GM19043 (cell line): ENCODE data around the gene NEK8.

Experiments used
- ATAC-seq: cut with Tn5 transposase; IDR thresholded peaks from one replicate; pipeline ENCODE4 v1.9.1; 2021; ENCODE audit warnings: low read depth; ENCODE audit not compliant: unreplicated experiment

The NEK8 gene

GRCh38 chr17:28728364-28729200 lies at the start of gene NEK8:
Gene NEK8 (plus strand): TSS chr17:28728788. CDS start chr17:28728814, 26 bp downstream.
- no peak for ATAC-seq

- ATAC-seq = no peak
These were observed 45.9 kb upstream of the NEK8 start for GRCh38 chr17:28682655-28683054.

DNA sequence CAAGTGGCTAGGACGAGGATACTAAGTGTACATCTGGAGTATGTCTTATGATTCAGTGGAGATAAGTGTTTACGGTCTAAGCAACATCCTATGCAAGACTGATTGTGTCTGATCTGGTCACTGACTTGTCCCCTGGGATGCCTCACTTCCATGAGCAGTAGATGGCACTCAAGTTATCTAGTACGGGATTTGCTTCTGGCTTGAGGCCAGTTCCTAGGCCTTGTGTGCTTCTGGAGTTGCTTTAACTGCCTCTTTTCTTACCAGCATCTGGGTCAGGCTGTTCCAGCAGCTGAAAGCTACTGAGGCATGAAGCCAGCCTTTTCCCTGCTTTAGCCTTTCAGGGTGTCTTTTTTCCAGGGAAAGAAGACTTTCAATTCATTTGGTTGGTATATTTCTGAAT lies 43.6 kb upstream of the NEK8 start:
- ATAC-seq = no peak

GRCh38 chr17:28685366-28685765 lies 43.2 kb upstream of the NEK8 start:
- no peak for ATAC-seq

DNA sequence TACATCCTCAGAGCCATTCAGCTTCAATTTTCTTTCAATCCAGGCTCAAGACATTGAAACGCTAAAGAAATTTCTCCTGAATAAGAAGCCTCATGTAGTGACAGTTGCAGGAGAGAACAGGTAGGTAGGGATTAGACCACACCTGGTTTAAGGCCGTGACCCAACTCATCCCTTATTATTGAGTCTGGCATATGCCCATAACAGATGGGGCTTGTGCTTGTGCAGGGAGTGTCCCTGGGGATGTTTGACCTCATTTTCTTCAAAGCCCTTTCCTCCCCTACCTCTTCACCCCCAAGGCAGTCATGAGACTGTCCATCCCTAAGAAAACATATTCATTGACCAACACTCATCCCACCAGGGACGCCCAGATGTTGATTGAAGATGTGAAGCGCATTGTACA lies 42.3 kb upstream of the NEK8 start:
- no peak for ATAC-seq

- ATAC-seq = no peak
These were observed 40.1 kb upstream of the NEK8 start for GRCh38 chr17:28688481-28688880.

GRCh38 chr17:28689011-28689410 lies 39.6 kb upstream of the NEK8 start:
- no peak for ATAC-seq

GRCh38 chr17:28693869-28694268 lies 34.7 kb upstream of the NEK8 start:
- no peak for ATAC-seq

DNA sequence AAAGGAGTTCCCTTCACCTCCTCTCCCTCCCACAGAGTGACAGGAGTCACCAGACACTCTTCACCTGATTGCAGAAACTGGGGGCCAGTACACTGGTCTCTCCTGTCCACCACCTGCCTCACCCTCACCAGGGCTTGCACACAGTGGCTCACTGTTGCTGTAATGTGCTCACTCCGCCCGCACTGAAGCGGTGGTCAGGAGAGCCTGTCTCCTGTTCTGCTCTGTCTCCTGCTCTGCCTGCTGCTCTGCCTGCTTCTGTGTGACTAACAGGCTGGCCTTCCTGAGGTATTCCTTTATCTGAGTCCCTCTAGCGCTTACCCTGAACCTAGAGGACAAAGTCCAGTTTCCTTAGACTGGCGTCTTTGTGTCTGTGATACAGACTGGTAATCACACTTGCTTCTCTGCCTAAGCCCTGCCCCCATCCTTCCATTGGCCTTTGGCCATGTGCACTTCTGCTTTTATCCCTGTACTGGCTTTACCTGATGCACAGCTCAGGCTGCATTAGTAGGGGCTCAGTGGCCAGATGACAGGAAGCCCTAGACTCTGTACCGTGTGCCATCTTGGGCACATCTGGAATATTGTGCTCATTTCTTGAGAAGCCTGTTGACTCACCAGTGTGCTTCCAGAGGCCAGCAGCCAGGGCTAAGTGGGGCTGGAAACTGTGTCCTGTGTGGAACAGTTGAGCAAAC lies 30.2 kb upstream of the NEK8 start:
- ATAC-seq = no peak

GRCh38 chr17:28700278-28700677 lies 28.3 kb upstream of the NEK8 start:
- no peak for ATAC-seq

- ATAC-seq = no peak
These were observed 27.6 kb upstream of the NEK8 start for GRCh38 chr17:28700830-28701492.

DNA sequence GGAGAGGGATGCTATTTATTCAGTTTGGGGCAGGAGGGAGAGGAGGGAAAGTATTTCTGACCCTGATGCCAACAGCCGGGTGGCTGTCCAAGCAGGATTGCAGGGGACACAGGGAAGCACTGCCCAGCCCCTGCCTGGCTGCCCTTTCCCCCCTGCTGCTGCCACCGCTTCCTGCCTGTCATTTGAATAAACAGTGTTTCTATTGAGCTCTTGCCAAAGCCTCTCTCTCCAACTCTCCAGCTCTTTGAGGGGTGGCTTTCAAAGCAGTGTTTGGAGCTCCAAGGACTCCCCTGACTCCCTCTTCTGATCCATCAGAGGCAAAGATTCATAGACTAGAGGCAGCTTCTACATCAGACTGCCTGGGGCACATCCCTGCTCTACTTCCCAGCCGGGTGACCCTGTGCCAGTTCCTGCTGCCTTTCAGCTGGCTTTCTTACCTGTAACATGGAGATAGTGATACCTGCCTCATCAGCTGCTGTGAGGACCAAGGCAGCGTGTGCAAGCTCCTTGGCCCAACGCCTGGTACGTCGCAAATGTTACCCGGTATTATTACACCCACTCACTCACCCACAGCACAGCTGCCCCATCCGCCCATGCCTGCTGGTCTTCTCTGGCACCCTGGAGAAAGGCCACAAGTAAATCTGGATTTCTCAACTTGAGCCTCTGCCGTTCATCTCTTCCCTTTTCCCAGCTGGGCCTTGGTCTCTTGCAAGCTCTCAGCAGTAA lies 26.4 kb upstream of the NEK8 start:
- ATAC-seq = no peak

- no peak for ATAC-seq
These were observed 25.8 kb upstream of the NEK8 start for GRCh38 chr17:28702752-28703150.

GRCh38 chr17:28703552-28704218 lies 24.9 kb upstream of the NEK8 start:
- no peak for ATAC-seq

- ATAC-seq = no peak
These were observed 24.2 kb upstream of the NEK8 start for GRCh38 chr17:28704219-28704858.

DNA sequence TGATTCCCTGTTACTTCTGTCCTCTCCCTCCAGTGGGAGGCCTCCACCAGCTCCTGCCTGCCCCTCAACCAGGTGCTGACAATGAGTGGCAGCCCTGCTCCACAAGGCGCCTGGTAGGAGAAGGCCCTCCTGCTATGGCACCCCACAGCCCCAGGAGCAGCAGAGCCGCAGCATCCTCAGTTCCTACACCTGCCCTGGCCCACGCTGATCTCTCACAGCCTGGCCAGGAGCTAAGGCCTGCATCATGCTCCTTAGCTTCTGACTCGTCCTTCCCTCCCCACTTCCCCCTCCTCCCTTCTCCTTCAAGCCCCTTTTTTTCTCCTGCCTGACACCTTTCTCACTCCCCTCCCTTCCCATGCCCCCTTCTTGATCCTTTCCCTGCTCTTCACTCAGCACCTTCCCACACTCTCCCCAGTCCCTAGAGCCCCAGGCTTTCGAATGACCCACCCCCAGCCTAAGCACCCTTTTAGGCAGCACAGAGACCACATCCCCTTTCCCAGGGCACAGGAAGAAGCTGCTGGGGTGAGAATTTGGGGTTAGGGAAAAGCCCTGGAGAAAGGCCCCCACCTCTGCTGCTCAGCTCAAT lies 23.4 kb upstream of the NEK8 start:
- ATAC-seq = no peak

DNA sequence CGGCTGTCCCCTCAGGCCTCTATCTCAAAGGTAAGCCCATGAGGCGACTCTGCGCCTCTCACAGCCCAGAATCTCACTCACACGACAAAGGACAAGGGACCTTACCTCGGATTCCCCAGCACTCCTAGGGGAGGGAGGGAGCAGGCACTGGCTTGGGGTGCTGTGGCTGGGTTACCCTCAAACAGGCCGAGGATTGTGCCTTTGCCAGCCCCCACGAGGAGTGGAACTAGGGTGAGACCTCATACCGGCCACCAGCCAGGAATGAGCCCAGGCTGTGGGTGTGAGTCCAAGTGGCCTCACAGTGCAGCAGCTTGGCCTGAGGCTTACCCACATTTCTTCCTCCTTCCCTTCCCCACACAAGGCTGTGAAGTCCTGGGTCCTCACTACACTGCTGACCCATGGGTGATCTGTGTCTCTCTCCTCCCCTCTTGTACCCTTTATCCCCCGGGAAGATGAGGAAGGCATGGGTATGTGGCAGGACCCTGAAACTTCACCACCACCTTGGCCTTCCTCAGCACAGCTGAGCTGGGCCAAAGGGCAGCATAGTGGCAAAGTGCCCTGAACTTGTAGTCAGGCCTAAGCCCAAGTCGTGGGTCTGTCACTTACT lies 22.8 kb upstream of the NEK8 start:
- ATAC-seq = no peak

DNA sequence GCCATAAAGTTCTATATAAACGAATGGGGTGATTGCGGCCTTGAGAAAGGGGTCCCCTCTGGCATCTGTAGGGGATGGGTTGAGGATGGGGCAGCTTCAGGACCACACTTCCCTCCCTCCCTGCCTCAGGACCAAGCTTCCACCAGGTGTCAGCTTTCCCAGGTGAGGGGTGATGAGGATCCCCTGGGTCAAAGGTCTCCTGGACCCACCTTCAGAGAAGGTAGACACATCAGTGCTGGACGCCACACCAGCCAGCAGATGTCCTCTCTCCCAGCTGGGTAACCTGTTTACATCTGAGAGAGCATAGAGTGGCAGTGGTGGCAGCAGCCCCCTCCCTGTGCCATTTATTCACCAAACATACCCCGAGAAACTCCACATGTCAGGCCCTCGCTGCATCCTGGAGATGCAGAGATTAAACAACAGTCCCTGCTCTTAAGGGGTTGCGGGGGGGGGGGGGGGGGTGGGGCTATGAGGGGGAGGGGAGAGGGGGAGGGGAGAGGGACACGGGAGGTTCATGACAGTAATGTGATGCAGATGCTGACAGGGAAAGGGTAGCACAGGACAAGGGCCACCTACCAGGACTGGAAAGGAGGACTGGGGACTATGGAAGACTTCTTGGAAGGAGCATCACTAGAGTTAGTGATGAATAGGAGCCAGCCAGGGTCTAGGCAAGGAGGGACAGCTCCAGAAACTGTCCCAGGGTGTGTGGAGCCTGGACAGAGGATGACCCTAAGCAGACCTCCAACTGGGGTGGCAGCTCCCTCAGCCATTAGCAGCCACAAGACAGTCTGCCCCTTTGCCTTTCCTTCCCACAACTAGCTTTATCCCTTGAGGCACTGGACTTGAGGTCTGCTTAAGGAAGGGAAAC lies 21.9 kb upstream of the NEK8 start:
- ATAC-seq = no peak
